A549 (cell line): ENCODE results near the gene COQ9. TPM values are rescaled to one million over a fixed set of nuclear protein-coding genes. Genes with fewer than 3 reads are reported as not detected.

ENCODE experiments used
- ATAC-seq, 2 experiments: fragments of 200-7000 bp in 1 of 2; fragments of >200 bp in 1 of 2; cut with Nextera tagmentation in 1 of 2; cut with Tn5 transposase in 1 of 2; 3 replicates each; pipeline versions ENCODE4 v1.8.0 to v1.9.1; 2018 to 2020; ENCODE audit warnings: mild to moderate bottlenecking in 1 of 2, moderate library complexity in 1 of 2
- CTCF ChIA-PET: fragments of 300-600 bp; sonication (Branson Sonifier 250); formaldehyde crosslinking; extraction: SDS; loops from one replicate; lab custom pipeline; 2021; ENCODE audit warnings: antibody characterized with exemption, inconsistent platforms; lab: Yijun Ruan, JAX
- POLR2A ChIA-PET: fragments of 350-600 bp; formaldehyde crosslinking; extraction: SDS; loops from one replicate; lab custom pipeline; 2021; ENCODE audit warnings: antibody characterized with exemption, inconsistent platforms; lab: Yijun Ruan, JAX
- DNase-seq, 2 experiments: peaks; one replicate each; pipeline versions ENCODE4 v3.0.0 to v3.0.0-alpha.2; 2011 to 2016; ENCODE audit warnings: low read depth in 1 of 2, low spot score in 1 of 2
- FAIRE-seq: peaks from 2 replicates; lab custom pipeline; 2011; peaks lifted over from hg19 to GRCh38; lab: Jason Lieb, UNC
- H3K27ac ChIP-seq, 2 experiments: fragments of >200 bp; sonication (Bioruptor Twin); formaldehyde crosslinking; 3 replicates each; pipeline ENCODE4 v1.5.1; 2016 to 2017
- H3K4me1 ChIP-seq: fragments of >200 bp; sonication (Bioruptor Twin); formaldehyde crosslinking; 3 replicates; pipeline ENCODE4 v1.6.1; 2016
- H3K4me2 ChIP-seq: fragments of >200 bp; sonication (Bioruptor Twin); formaldehyde crosslinking; 3 replicates; pipeline ENCODE4 v1.6.1; 2016
- H3K4me3 ChIP-seq: fragments of >200 bp; sonication (Bioruptor Twin); formaldehyde crosslinking; 3 replicates; pipeline ENCODE4 v1.5.1; 2016
- H3K9me3 ChIP-seq: fragments of >200 bp; sonication (Bioruptor Twin); formaldehyde crosslinking; 3 replicates; pipeline ENCODE4 v1.6.1; 2016
- GATA3 ChIP-seq: IDR thresholded peaks from 2 replicates; pipeline ENCODE4 v1.6.1; 2012; ENCODE audit warnings: borderline replicate concordance
- JUN ChIP-seq, 2 experiments: fragments of >200 bp; sonication (Bioruptor Twin); formaldehyde crosslinking; IDR thresholded peaks; 2 replicates in 1 of 2; 3 replicates in 1 of 2; pipeline ENCODE4 v1.6.1; 2016 to 2017
- MYC ChIP-seq: IDR thresholded peaks from 2 replicates; pipeline ENCODE4 v1.6.1; 2012; ENCODE audit warnings: mild to moderate bottlenecking, inconsistent platforms, low read length, improper control_type of control experiment, borderline replicate concordance
- POLR2A ChIP-seq: IDR thresholded peaks from 2 replicates; pipeline ENCODE4 v1.6.1; 2012; ENCODE audit warnings: mild to moderate bottlenecking, low read length
- POLR2AphosphoS2 ChIP-seq: conservative IDR thresholded peaks from 2 replicates; pipeline ENCODE4 v1.6.1; 2012; ENCODE audit warnings: low read length, improper control_type of control experiment, inconsistent platforms
- WGBS: methylation state at CpG from one replicate; pipeline ENCODE4 v1.1.6; 2017; ENCODE audit errors: missing lambda C conversion rate; 5-methylcytosine and 5-hydroxymethylcytosine counted together
- polyA plus RNA-seq, 4 experiments: library from polyadenylated mRNA; depleted of rRNA in 3 of 4; stranded (reverse); fragments of >200 nt; fragmentation: RNase III in 1 of 4; extraction: RNeasy Plus Mini Kit Qiagen cat#74134 plus additional on column Dnase treatment in 1 of 4; gene quantifications; 2 replicates in 3 of 4; 3 replicates in 1 of 4; pipeline ENCODE4 v1.2.3, GENCODE V29; 2011 to 2017
- TF ChIP-seq, protein P1 (sequence below): IDR thresholded peaks from 2 replicates; pipeline ENCODE4 v1.6.1; 2012; ENCODE audit warnings: low read depth, borderline replicate concordance
- TF ChIP-seq, protein P2 (sequence below): fragments of >200 bp; sonication (Bioruptor Twin); formaldehyde crosslinking; IDR thresholded peaks from 3 replicates; pipeline ENCODE4 v1.5.1; 2016
- TF ChIP-seq, protein P3 (sequence below): IDR thresholded peaks from 2 replicates; pipeline ENCODE4 v1.6.1; 2012
- TF ChIP-seq, protein P4 (sequence below): fragments of 200-600 bp; sonication (generic); IDR thresholded peaks from 2 replicates; pipeline ENCODE4 v1.6.1; 2016; ENCODE audit warnings: antibody characterized with exemption, mild to moderate bottlenecking, moderate library complexity
- TF ChIP-seq, protein P5 (sequence below): fragments of 250-450 bp; sonication (Bioruptor Pico); IDR thresholded peaks from 2 replicates; pipeline ENCODE4 v1.5.0; 2020; ENCODE audit warnings: low read depth, mild to moderate bottlenecking, moderate library complexity

COQ9 gene
- polyA plus RNA-seq, 2 of the 4 experiments (the other 2 are of a cell fraction), result 47.2 to 109 TPM

DNA sequence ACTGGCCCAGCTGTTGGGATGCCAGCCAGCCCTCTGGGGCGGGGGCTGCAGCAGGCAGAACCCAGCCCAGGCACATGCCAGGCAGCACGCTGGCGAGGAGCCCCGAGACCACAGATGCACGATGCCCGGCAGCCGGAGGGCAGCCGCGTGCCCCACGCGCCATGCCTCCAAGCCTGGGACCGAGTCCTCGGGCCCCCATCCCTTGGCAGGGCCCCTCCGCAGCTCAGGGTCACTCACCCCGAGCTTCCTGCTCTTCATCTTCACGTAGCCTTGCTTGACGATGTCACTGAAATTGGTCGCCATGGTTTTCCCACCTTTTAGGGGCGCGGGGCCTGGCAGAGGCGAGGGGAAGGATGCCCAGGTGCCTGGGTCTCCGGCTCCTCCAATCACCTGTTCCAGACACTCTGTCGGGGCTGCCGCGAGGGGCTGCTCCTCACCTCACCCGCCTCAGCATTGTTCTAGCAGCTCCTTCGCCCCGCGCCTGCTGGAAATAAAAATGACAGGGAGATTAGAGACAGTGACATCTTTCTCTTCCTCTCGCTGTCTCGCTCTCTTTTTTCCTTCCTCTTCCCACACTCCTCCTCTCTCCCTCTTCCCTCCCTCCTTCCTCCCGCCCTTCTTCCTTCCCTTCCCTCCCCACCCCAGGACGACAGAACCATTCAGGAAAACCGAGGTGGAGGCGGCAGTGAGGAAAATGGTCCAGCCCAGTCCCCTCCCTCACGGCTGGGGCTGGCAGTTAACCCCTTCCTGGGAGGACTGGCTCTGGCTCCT, 32.1 kb downstream of the COQ9 start:
- FAIRE-seq (no peak), DNase-seq (peak in 1 of 2 experiments; percentile 82), ATAC-seq (peak; percentile 31 to 61; a peak in 4 of 6 replicates)
- H3K4me1 ChIP-seq, result peaks cover 91% of the 10 kb centered on the region
- peak overlapping the region; percentile 48 for H3K4me3 ChIP-seq
- TF ChIP-seq POLR2AphosphoS2, result no peak
- peak overlapping the region; percentile 93 for H3K4me2 ChIP-seq
- H3K27ac ChIP-seq, result peak overlapping the region; percentile 96 to 98
- WGBS, result 41% methylated on average over 24 of the region's 36 CpGs
- no peaks in the 10 kb centered on the region for H3K9me3 ChIP-seq
- POLR2A ChIA-PET, result interaction anchor here (0.9 to 2.4 kb wide), 5 partner anchors 8 to 40 kb away, joined by 3 to 15 read pairs (median 5); partner anchors contain the start of genes CIAPIN1, COQ9 and POLR2C
- CTCF ChIA-PET, result interaction anchor here (1.0 to 8.4 kb wide), 7 partner anchors 7 to 61 kb away, joined by 3 to 70 read pairs (median 8); partner anchors contain the start of genes DOK4 and POLR2C

DNA sequence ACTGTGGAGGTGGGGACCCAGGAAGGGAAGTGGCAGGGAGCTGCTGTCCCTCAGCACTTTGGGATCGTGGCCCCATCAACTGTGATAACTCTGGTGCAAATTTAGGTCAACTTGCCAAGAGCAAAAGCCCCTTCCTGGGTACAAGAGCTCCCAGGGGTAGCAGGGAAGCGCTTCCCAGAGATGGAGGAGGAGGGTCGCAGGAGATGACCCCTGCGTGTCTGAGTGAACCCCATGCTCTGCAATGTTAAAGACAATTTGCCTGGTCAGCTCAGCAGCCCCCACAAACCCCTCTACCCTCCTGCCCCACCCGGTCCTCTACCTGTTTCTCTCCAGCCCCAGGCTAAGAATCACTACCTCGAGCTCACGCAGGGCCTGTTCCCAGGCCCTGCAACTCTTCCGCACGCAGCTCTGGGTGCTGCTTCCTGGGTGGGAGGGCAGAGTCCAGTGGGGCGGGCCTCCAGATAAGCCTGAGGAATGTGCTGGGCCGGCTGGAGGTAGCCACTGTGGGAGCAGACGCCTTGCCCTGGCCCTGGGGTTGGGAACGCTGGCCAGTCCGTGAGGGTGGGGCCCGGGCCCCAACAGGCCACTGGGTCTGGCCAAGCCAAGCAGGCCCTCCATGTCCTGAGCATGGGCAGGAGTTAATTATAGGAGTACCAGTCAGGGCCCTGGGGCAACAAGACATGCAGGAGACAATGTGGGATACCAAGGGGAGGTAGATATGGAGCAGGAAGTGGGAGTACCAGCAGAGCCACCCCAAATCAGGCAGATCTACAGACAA, 32.9 kb downstream of the COQ9 start:
- TF ChIP-seq, protein P1, sequence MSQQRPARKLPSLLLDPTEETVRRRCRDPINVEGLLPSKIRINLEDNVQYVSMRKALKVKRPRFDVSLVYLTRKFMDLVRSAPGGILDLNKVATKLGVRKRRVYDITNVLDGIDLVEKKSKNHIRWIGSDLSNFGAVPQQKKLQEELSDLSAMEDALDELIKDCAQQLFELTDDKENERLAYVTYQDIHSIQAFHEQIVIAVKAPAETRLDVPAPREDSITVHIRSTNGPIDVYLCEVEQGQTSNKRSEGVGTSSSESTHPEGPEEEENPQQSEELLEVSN, result peak; percentile 41; the same call in 1 of the 2 replicates
- TF ChIP-seq, protein P2, sequence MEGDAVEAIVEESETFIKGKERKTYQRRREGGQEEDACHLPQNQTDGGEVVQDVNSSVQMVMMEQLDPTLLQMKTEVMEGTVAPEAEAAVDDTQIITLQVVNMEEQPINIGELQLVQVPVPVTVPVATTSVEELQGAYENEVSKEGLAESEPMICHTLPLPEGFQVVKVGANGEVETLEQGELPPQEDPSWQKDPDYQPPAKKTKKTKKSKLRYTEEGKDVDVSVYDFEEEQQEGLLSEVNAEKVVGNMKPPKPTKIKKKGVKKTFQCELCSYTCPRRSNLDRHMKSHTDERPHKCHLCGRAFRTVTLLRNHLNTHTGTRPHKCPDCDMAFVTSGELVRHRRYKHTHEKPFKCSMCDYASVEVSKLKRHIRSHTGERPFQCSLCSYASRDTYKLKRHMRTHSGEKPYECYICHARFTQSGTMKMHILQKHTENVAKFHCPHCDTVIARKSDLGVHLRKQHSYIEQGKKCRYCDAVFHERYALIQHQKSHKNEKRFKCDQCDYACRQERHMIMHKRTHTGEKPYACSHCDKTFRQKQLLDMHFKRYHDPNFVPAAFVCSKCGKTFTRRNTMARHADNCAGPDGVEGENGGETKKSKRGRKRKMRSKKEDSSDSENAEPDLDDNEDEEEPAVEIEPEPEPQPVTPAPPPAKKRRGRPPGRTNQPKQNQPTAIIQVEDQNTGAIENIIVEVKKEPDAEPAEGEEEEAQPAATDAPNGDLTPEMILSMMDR, result no peak
- TF ChIP-seq POLR2A, result peak; percentile 42
- TF ChIP-seq JUN (IDR thresholded peaks at IDR 0.05), result peak in 1 of 2 experiments; percentile 58
- TF ChIP-seq, protein P3, sequence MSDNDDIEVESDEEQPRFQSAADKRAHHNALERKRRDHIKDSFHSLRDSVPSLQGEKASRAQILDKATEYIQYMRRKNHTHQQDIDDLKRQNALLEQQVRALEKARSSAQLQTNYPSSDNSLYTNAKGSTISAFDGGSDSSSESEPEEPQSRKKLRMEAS, result peak; percentile 77
- TF ChIP-seq, protein P4, sequence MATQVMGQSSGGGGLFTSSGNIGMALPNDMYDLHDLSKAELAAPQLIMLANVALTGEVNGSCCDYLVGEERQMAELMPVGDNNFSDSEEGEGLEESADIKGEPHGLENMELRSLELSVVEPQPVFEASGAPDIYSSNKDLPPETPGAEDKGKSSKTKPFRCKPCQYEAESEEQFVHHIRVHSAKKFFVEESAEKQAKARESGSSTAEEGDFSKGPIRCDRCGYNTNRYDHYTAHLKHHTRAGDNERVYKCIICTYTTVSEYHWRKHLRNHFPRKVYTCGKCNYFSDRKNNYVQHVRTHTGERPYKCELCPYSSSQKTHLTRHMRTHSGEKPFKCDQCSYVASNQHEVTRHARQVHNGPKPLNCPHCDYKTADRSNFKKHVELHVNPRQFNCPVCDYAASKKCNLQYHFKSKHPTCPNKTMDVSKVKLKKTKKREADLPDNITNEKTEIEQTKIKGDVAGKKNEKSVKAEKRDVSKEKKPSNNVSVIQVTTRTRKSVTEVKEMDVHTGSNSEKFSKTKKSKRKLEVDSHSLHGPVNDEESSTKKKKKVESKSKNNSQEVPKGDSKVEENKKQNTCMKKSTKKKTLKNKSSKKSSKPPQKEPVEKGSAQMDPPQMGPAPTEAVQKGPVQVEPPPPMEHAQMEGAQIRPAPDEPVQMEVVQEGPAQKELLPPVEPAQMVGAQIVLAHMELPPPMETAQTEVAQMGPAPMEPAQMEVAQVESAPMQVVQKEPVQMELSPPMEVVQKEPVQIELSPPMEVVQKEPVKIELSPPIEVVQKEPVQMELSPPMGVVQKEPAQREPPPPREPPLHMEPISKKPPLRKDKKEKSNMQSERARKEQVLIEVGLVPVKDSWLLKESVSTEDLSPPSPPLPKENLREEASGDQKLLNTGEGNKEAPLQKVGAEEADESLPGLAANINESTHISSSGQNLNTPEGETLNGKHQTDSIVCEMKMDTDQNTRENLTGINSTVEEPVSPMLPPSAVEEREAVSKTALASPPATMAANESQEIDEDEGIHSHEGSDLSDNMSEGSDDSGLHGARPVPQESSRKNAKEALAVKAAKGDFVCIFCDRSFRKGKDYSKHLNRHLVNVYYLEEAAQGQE, result peak; percentile 55; the same call in 1 of the 2 replicates
- TF ChIP-seq GATA3, result peak; percentile 16; the same call in 1 of the 2 replicates
- TF ChIP-seq, protein P5, sequence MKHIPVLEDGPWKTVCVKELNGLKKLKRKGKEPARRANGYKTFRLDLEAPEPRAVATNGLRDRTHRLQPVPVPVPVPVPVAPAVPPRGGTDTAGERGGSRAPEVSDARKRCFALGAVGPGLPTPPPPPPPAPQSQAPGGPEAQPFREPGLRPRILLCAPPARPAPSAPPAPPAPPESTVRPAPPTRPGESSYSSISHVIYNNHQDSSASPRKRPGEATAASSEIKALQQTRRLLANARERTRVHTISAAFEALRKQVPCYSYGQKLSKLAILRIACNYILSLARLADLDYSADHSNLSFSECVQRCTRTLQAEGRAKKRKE (CRISPR knock-in tag), result peak; percentile 6; the same call in 1 of the 2 replicates
- no peak for TF ChIP-seq MYC
- POLR2A ChIA-PET, result interaction anchor here (0.9 to 2.4 kb wide), 5 partner anchors 8 to 40 kb away, joined by 3 to 15 read pairs (median 5); partner anchors contain the start of genes CIAPIN1, COQ9 and POLR2C
- Histone ChIP-seq H3K27ac (peak overlapping the region; percentile 96 to 98), H3K9me3 (no peaks in the 10 kb centered on the region), H3K4me1 (peaks cover 90% of the 10 kb centered on the region), H3K4me2 (peak overlapping the region; percentile 93), H3K4me3 (peak overlapping the region; percentile 48)
- 11% methylated on average over 6 of the region's 15 CpGs for WGBS
- DNase-seq, result peak; percentile 80 to 90
- peak; percentile 70 to 87 for ATAC-seq
- FAIRE-seq, result no peak
- CTCF ChIA-PET, result interaction anchor here (0.8 to 8.4 kb wide), 8 partner anchors 7 to 58 kb away, joined by 3 to 70 read pairs (median 7); partner anchors contain the start of genes DOK4 and POLR2C
